H1 (cell line): Measurements from ENCODE around the gene CCDC40. TPM values are rescaled to one million over a fixed set of nuclear protein-coding genes. Genes with fewer than 3 reads are reported as not detected.

Experiments used
- CREB1 ChIP-seq: IDR thresholded peaks from 2 replicates; pipeline ENCODE4 v1.6.1; 2012; ENCODE audit warnings: inconsistent platforms
- CTBP2 ChIP-seq: IDR thresholded peaks from 2 replicates; pipeline ENCODE4 v1.7.0; 2011; ENCODE audit warnings: borderline replicate concordance, mild to moderate bottlenecking, moderate library complexity, mixed read lengths, low read length; ENCODE audit not compliant: insufficient read depth, insufficient read length
- NANOG ChIP-seq: IDR thresholded peaks from 2 replicates; pipeline ENCODE4 v1.6.1; 2011; ENCODE audit warnings: low read length, low read depth, mild to moderate bottlenecking, inconsistent platforms; ENCODE audit not compliant: insufficient read depth, poor library complexity, severe bottlenecking
- NRF1 ChIP-seq: IDR thresholded peaks from 2 replicates; pipeline ENCODE4 v1.6.1; 2011; ENCODE audit warnings: mild to moderate bottlenecking, low read depth, low read length, improper control_type of control experiment
- RAD21 ChIP-seq, 2 experiments: IDR thresholded peaks in 1 of 2; conservative IDR thresholded peaks in 1 of 2; 2 replicates each; pipeline ENCODE4 v1.6.1; 2011; ENCODE audit warnings: low read depth in 2 of 2, low read length in 2 of 2, improper control_type of control experiment in 1 of 2, inconsistent platforms in 1 of 2, mild to moderate bottlenecking in 1 of 2, moderate library complexity in 1 of 2
- SIN3A ChIP-seq, 2 experiments: IDR thresholded peaks in 1 of 2; conservative IDR thresholded peaks in 1 of 2; 2 replicates each; pipeline ENCODE4 v1.6.1; 2011 to 2012; ENCODE audit warnings: low read length in 2 of 2, improper control_type of control experiment in 1 of 2, low read depth in 1 of 2, mild to moderate bottlenecking in 1 of 2
- polyA plus RNA-seq, 7 experiments: library from polyadenylated mRNA; depleted of rRNA in 3 of 7; stranded (reverse) in 5 of 7; unstranded in 2 of 7; fragments of >200 nt in 5 of 7; fragments of 200-250 nt in 2 of 7; gene quantifications; 1 replicate in 5 of 7; 2 replicates in 1 of 7; 4 replicates in 1 of 7; pipeline versions ENCODE4 v1.2.1 to v1.2.3, GENCODE V29; 2011 to 2013; ENCODE audit warnings: missing spikeins in 2 of 7, mixed read lengths in 2 of 7
- total RNA-seq: library from RNA; stranded (reverse); fragmentation: NEBNext Ultra II Directional; extraction: Animal tissue kit (Norgen Biotek cat#: 25700); gene quantifications from 2 replicates; pipeline ENCODE4 v1.2.1, GENCODE V29; 2021

CCDC40 gene
- total and polyA plus RNA-seq, 2 of the 8 experiments (the other 6 are each of a cell fraction or from before 2014, with no cell fraction given): 4.1 to 11.5 TPM

DNA sequence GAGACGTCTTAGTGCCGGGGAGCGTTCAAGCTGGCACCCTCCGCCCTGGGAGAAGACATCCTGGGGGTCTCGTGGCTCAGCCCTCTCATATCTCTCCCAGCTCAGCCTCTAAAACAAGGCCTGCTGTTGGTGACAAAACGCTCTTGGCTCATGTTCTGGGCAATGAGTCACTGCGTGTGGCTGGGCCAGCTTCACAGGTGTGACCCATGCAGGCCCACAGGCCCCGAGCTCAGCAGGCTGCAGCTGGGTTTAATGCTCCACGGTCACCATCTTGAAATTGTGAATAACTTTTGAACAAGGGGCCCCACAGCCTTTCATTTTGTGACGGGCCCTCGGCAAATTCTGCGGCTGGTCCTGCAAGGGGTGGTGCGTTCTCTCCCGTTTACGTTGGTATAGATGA lies 87.3 kb downstream of the CCDC40 start (continued):
- TF ChIP-seq NANOG (no peak), NRF1 (no peak), CTBP2 (no peak), RAD21 (IDR thresholded peaks at IDR 0.05 in 1 of 2, conservative IDR thresholded peaks at IDR 0.05 in 1 of 2; ENCODE audit: low read depth in 2 of 2, low read length in 2 of 2) (no peak), CREB1 (no peak), SIN3A (conservative IDR thresholded peaks at IDR 0.05 in 1 of 2, IDR thresholded peaks at IDR 0.05 in 1 of 2; ENCODE audit: low read depth in 1 of 2, low read length in 2 of 2) (no peak)
